HG03520 (cell line): ENCODE measurements around the gene JUNB.

Experiments used
- ATAC-seq: cut with Tn5 transposase; IDR thresholded peaks from one replicate; pipeline ENCODE4 v1.9.1; 2021; ENCODE audit warnings: mild to moderate bottlenecking, moderate library complexity; ENCODE audit not compliant: unreplicated experiment

The JUNB gene

DNA sequence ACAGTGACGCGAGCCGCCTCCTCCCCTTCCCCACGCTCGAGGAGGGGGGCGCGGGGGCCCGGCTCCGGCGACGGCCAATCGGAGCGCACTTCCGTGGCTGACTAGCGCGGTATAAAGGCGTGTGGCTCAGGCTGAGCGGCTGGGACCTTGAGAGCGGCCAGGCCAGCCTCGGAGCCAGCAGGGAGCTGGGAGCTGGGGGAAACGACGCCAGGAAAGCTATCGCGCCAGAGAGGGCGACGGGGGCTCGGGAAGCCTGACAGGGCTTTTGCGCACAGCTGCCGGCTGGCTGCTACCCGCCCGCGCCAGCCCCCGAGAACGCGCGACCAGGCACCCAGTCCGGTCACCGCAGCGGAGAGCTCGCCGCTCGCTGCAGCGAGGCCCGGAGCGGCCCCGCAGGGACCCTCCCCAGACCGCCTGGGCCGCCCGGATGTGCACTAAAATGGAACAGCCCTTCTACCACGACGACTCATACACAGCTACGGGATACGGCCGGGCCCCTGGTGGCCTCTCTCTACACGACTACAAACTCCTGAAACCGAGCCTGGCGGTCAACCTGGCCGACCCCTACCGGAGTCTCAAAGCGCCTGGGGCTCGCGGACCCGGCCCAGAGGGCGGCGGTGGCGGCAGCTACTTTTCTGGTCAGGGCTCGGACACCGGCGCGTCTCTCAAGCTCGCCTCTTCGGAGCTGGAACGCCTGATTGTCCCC is at the start of gene JUNB:
Gene JUNB (plus strand): TSS at position 142 of the 706 bp plus-strand sequence. CDS start 286 bp downstream, at position 428.
- ATAC-seq = peak; percentile 29

DNA sequence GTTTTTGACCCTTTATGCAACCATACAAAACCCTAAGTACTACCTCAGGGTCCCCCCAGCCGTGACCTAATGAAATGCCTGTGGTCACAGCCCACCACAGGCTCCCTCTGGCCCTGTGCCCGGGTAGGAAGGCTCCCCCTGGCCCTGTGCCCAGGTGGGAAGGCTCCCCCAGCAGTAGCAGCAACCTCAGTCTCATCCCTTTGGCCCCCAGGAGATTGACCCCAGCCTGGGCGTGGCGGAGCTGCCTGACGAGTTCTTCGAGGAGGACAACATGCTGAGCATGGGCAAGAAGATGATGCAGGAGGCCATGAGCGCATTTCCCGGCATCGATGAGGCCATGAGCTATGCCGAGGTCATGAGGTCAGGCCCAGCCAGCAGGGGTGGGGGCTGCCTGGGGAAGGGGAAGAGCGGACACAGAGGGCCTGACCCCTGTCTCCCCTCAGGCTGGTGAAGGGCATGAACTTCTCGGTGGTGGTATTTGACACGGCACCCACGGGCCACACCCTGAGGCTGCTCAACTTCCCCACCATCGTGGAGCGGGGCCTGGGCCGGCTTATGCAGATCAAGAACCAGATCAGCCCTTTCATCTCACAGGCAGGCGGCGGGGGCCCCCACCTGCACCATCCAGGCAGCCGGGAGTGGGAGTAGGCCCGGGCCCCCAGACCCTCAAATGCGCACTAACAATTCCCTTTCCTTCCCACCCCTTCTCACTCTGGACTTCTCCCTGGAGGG is 46.0 kb upstream of the JUNB start:
- ATAC-seq = no peak

DNA sequence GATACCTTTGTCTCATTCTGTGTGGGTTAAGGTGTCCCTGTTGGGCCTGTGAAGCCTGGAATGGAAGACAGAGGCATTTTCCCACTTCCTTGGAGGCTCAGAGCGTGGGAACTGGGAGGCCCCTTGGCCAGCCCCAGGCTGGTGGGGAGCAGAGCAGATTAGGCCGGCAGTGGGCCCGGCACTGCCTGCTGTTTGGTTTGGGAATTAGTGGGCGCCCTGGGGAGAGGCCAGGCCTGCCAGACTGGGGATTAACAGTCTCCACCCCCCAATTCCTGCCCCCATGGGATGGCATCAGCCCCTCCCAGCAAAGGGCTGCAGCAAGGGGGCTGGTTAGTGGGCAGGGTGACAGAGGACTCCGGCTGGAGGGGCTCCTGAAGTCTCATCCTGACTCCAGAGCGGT is 42.8 kb upstream of the JUNB start:
- ATAC-seq = no peak

DNA sequence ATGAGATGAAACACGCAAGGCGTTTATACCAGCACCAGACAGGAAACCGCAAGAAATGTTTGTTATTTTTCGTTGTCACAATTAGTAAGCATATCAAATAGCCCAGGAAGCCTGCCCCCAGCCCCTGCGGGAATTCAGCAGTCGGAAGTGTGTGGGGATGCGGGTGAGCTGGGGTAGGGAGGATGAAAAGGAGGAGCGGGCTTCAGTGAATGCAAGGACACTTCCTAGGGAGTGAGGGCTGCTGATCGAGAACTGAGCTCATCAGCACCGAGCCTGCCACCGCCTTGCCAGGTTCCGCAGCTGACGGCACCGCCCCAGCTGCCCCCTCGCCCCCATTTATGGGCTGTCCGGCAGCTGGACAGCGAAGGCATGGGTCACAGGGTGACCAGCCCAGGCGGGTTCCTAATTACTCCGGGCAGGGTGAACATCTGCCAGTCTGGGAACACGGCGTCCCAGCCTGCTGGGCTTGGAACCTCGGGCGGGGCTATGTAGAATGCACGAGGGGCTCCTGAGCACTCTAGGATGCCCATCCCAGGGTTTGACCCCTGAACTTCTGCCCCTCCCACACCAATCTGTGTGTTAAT is 41.3 kb upstream of the JUNB start:
- no peak for ATAC-seq

DNA sequence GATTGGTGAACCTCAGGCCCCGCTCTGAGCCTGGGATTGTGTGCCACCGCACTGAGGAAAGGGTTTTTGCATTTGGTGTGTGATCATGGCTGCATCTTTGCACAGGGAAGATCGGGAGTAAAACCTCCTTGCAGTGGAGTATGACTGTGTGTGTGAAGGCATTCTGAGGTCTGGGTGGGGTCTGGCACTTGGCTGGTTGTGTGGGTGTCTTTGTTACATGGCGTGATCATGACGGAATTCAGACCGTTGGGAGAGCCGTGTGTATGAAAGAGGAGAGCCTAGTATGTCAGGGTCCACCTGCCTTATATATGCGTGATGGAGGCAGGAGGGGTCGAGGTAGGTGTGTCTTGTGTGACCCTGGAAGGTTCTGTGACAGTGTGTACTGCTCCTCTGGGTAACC is 40.4 kb upstream of the JUNB start:
- ATAC-seq = no peak

DNA sequence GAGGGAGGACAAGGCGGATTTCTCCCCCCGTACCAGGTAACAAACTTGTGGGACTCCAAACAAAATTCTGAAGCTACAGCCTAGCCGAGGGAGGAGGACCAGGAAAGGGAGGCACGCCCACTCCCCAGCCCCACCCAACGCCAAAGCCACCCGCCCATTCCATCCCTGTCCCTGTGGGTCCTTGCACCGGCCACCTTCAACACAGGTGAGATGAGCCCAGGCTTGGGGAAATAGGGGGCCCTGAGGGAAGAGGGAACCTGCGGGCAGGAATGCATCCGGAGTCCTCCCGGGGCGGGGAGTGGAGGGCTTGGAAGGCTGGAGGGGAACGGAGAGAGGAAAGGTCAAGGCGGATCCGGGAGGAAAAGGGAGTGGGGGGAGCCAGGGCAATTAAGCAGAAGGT is 39.7 kb upstream of the JUNB start, which contains the start of gene BEST2:
Gene BEST2 (plus strand): TSS at position 157 of the 400 bp plus-strand sequence. CDS start 802 bp downstream, outside the sequence.
- no peak for ATAC-seq

DNA sequence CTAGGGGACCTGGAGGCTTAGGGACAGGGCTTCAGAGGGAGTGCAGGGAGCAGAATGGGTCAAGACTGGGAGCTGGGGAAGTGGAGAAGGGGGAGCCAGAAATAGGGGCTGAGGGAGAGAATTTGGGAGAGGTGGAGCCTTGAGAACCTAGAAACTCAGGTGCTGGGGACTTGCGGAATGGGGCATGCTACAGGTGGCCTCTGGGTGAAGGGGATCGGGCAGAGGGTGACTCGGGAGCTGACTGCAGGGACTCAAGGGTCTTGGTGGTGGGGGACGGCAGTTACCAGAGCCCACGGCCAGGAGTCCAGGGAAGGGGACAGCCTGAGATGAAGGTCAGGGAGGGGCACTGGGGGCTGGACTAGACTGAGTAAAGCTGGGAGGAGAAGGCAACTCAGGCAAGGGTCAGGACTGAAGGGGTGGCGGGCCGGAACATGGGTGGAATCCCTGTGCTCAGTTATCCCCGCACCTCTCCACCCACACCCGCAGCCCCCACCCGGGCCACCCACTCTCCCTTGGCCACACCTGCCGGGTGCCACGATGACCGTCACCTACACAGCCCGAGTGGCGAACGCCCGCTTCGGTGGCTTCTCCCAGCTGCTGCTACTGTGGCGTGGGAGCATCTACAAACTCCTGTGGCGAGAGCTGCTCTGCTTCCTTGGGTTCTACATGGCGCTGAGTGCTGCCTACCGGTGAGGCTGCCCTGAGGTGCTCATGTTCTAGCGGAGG is 39.1 kb upstream of the JUNB start:
- ATAC-seq = no peak

DNA sequence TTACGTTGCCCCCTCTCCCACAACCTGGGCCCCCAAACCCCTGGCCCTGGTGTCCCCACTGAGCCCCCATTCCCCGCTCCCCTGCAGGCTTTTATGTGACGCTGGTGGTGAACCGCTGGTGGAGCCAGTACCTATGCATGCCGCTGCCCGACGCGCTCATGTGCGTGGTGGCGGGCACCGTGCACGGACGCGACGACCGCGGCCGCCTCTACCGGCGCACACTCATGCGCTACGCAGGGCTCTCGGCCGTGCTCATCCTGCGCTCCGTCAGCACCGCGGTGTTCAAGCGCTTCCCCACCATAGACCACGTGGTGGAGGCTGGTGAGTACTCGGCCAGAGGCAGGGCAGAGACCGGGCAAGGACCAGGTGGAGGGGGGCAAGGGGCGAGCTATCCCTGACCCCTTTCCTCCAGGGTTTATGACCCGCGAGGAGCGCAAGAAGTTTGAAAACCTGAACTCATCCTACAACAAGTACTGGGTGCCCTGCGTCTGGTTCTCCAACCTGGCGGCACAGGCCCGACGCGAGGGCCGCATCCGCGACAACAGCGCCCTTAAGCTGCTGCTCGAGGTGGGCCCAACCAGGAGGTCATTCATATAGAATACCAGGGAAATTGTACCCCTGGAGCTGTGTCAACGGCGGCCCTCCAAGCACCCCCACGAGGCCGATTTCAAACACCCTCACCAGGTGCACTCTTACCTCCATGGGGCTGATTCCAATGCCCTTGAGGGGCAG is 36.7 kb upstream of the JUNB start:
- no peak for ATAC-seq

DNA sequence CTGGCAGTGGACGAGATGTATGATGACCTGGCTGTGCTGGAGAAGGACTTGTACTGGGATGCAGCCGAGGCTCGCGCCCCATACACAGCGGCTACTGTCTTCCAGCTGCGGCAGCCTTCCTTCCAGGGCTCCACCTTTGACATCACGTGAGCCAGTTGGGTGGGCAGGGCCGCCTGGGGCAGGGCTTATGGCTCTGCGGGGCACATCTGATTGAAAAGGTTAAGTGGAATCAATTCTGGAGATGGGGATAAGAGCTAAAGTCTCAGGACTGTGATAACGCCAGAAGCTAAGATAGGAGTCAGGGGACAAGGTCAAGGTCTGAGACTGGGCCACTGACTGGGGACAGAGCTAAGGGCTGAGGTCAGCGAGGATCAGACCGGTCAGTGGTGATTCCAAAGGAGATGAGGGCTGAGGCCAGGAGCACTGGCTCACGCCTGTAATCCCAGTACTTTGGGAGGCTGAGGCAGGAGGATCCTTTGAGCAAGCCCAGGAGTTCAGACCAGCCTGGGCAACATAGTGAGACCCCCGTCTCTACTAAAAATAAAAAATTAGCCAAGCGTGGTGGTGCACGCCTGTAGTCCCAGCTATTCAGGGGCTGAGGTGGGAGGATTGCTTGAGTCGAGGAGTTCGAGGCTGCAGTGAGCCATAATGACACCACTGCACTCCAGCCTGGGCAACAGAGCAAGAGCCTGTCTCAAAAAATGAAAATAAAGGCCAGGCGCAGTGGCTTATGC is 35.0 kb upstream of the JUNB start:
- ATAC-seq = no peak

DNA sequence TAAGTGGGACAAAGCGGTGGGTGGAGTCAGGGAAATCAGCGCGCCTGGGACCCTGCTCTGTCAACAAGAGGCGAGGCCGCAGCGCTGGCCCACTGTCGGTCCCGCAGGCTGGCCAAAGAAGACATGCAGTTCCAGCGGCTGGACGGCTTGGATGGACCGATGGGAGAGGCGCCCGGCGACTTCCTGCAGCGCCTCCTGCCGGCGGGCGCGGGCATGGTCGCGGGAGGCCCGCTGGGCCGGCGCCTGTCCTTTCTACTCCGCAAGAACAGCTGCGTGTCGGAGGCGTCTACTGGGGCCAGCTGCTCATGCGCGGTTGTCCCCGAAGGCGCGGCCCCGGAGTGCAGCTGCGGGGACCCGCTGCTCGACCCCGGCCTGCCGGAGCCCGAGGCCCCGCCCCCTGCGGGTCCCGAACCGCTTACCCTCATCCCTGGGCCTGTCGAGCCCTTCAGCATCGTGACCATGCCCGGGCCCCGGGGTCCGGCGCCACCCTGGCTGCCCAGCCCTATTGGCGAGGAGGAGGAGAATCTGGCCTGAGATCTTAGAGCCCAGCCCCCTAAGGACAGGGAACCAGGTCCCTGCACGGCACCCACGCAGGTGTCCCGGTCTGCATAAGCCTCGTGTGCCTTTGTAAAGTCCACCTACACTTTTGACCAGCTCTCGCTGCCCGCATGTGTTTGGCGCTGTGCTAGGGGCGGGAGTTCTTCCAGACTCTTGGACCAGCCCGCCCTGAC is 33.6 kb upstream of the JUNB start:
- no peak for ATAC-seq

DNA sequence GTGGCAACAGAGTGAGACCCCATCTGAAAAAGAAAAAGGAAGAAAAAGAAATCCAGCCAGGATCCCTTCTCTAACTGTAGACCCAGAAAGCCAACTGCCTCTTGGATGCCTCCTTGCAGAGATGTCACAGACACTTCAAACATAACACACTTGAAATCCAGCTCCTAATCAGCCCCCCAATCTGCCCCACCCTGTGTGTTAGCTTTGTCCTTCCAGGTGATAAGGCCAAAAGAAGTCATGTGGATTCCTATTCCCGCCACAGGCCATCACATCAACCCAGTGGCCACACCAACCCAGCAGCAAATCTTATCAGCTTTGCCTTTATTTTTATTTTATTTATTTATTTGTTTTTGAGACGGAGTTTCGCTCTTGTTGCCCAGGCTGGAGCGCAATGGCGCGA is 31.6 kb upstream of the JUNB start:
- ATAC-seq = no peak

DNA sequence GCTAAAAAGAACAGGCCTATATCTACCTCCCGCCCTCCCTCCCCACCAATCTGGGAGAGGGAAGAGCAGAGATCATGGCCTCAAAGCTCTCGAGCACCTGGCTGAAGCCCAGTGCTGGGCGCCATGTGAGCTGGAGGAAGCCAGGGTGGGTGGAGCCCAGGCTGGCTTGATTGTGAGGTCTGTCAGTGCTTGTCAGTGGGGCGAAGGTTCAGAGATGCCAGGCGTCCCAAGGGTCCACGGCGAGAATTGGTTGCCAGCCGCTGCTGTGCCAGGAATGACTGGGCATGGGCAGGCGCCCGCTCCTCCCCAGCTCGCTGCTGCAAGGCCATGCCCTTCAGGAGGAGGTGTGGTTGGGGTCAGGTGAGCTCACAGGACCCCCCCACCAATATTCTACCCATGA is 28.2 kb upstream of the JUNB start:
- ATAC-seq = no peak

DNA sequence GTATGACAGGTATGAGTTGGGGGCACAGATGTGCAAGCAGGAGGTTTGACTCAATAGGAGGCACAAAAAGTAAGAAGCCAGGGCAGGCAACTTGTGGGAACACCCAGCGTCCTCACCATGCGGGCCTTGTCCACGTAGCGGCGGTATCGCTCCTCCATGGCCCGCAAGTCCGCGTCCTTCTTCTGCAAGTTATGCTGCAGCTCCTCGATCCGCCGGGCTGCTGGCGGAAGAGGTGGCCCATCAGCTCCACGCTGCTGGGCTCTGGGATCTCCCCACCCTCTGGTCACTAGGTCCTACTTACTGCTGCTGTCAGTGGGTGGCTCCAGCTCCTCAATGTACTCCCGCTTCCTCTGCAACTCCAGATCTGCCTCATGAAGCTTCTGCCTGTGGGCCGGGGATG is 26.6 kb upstream of the JUNB start:
- ATAC-seq = no peak

DNA sequence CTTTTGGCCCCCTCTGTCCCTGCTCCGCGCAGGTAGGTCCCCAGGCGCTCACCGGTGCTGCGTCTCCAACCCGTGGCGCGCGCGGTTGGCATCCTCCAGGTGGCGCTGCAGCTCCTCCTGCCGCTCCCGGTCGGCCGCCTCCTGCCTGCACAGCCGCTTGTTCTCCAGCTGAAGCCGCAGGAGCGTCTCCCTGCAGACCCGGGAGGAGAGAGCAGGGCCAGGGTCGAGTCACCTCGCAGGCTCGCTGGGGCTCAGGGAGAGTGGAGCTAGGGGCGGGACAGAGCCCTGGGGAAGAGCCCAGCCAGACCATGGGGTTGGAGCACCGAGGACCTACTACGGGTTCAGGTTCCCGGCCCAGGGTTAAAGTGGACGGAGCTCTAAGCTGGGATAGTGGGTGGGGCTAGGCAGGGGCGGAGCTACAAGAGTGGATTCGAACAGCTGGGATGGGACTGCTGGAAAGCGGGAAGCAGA is 25.2 kb upstream of the JUNB start:
- ATAC-seq = no peak

DNA sequence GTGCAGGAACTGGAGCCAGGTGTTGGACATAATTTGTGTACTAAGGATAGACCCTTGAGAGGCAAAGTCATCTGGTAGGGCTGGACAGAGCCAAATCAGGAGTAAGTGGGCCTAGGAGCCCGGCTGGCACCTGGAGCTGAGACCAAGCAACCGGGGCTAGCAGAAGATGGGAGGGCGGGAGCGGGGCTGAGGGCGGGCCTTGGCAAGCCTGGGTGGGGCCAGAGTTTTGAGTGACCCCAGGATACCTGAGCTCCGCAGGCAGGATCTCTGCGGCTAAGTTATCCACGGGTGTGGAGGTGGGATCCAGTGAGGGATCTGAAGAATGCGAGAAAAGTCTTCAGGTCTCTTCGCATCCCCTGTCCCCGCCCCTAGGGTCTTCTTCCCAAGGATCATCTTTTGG is 24.1 kb upstream of the JUNB start:
- ATAC-seq = no peak

DNA sequence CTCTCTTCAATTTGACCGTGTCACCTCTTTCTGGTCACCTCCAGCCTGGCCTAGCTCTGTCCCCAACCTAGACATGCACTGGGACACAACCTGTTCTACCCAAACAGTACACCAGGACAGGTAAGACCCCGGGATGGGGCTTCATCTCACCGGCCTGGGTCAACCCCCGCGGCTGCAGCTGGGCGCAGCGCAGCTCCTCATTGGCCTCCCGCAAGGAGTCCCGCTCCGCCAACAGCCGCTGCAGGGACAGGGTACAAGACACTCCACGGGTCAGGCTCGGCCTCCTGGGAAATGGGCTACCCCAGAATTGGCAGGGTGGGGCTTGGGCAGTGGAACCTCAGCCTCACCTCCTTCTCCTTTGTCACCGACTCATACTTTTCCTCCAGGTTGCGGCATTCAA is 23.6 kb upstream of the JUNB start:
- no peak for ATAC-seq

DNA sequence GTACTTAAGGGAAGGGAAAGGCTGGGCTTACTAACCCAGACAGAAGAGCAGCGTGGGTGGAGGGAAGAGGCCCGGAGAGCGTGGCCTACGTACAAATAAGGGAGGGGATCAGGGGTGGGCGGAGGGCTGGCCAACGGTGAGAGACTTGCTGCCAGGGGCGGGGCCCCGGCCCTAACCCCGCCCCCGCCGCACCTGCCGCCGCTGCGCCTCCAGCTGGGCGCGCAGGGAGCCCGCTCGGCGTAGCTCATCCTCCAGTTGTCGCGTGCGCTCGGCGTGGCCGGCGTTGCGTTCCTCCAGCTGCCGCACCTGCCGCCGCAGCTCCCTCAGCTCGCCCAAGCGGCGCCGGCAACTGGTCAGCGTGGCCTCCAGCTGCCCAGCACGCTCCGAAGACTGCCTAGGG is 21.6 kb upstream of the JUNB start:
- ATAC-seq = no peak

DNA sequence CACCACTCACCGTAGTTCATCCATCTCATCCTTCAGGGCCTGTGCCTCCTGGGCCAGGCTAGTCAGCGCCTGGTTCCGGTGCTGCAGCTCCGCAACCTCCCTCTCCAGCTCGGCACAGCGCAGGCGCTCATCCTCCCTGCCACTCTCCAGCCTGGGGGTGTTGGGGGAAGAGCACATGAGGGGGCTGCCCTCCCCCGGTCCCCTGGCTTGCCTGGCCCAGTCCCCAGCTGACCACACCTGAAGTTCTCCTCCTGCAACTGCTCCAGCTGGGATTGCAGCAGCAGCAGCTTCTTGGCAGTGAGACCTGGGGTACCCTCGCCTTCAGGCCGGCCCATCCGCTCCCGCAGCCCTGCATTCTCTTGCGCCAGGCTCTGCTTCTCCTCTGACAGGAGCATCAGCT is 20.4 kb upstream of the JUNB start:
- no peak for ATAC-seq

DNA sequence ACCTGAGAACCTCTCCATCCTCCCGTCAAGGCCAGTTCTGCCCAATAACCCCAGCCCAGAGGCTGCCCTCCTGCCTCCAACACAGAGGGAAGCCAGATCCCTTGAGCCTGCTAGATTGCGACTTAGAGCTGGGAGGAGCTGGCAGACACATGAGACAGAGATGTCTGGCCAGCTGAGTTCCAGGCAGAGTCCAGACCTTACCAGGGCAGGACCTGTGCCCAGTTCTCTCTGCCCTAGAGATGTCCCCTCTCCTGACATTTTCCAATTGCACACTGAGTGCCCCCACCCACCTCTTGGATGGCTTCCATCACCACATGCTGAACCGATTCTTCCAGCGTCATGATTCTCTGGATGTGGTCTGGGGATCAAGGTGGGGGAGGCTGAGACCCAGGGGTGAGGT is 19.0 kb upstream of the JUNB start:
- ATAC-seq = no peak
